ENCODE measurements around the gene GALM.
"Not testable (repeated sequence)": the region's sequence is repeated elsewhere in the genome, so short reads cannot be mapped to it uniquely, and the experiment has no call there.

GALM gene

GRCh38 chr2:38744399-38744780 lies 78.5 kb downstream of the GALM start:
- H3K27me3 Mint-ChIP-seq: no peaks in the 10 kb centered on the region
- peak overlapping the region; percentile 61 for H3K27ac Mint-ChIP-seq
- peaks cover 67% of the 10 kb centered on the region for H3K4me1 Mint-ChIP-seq (ENCODE audit: low read depth)
- H3K4me3 Mint-ChIP-seq: peak overlapping the region; percentile 58
- H3K9me3 Mint-ChIP-seq (ENCODE audit: low read depth): no peaks in the 10 kb centered on the region
- peaks cover 37% of the 10 kb centered on the region for H3K36me3 Mint-ChIP-seq

- Mint-ChIP-seq H3K27ac (peak overlapping the region; percentile 81), H3K27me3 (no peaks in the 10 kb centered on the region), H3K9me3 (ENCODE audit: low read depth) (no peaks in the 10 kb centered on the region), H3K36me3 (peaks cover 40% of the 10 kb centered on the region), H3K4me1 (ENCODE audit: low read depth) (peaks cover 67% of the 10 kb centered on the region), H3K4me3 (peak overlapping the region; percentile 100)
These were observed 79.4 kb downstream of the GALM start for GRCh38 chr2:38745267-38745666.

GRCh38 chr2:38747007-38747424 lies 81.1 kb downstream of the GALM start:
- Mint-ChIP-seq H3K27me3 (no peaks in the 10 kb centered on the region), H3K4me1 (ENCODE audit: low read depth) (peaks cover 67% of the 10 kb centered on the region), H3K27ac (peak overlapping the region; percentile 87), H3K9me3 (ENCODE audit: low read depth) (no peaks in the 10 kb centered on the region), H3K4me3 (peak overlapping the region; percentile 100), H3K36me3 (peaks cover 42% of the 10 kb centered on the region)

- Mint-ChIP-seq H3K9me3 (ENCODE audit: low read depth) (no peaks in the 10 kb centered on the region), H3K36me3 (peaks cover 42% of the 10 kb centered on the region), H3K27me3 (no peaks in the 10 kb centered on the region), H3K4me1 (ENCODE audit: low read depth) (peaks cover 69% of the 10 kb centered on the region), H3K4me3 (peak overlapping the region; percentile 100), H3K27ac (peak overlapping the region; percentile 87)
These were observed 81.9 kb downstream of the GALM start for GRCh38 chr2:38747819-38748218.

- Mint-ChIP-seq H3K27me3 (no peaks in the 10 kb centered on the region), H3K4me3 (peak overlapping the region; percentile 100), H3K36me3 (peaks cover 42% of the 10 kb centered on the region), H3K27ac (peak overlapping the region; percentile 87), H3K4me1 (ENCODE audit: low read depth) (peaks cover 67% of the 10 kb centered on the region), H3K9me3 (ENCODE audit: low read depth) (no peaks in the 10 kb centered on the region)
These were observed 82.5 kb downstream of the GALM start for GRCh38 chr2:38748391-38748790.

GRCh38 chr2:38748943-38749804 lies 83.3 kb downstream of the GALM start:
- peak overlapping the region; percentile 87 for H3K27ac Mint-ChIP-seq
- H3K4me3 Mint-ChIP-seq: peak overlapping the region; percentile 100
- no peaks in the 10 kb centered on the region for H3K9me3 Mint-ChIP-seq (ENCODE audit: low read depth)
- H3K36me3 Mint-ChIP-seq: peaks cover 38% of the 10 kb centered on the region
- no peaks in the 10 kb centered on the region for H3K27me3 Mint-ChIP-seq
- peaks cover 64% of the 10 kb centered on the region for H3K4me1 Mint-ChIP-seq (ENCODE audit: low read depth)

GRCh38 chr2:38750011-38750890 lies 84.3 kb downstream of the GALM start:
- H3K27ac Mint-ChIP-seq: peak overlapping the region; percentile 100
- H3K4me1 Mint-ChIP-seq (ENCODE audit: low read depth): peaks cover 54% of the 10 kb centered on the region
- H3K9me3 Mint-ChIP-seq (ENCODE audit: low read depth): no peaks in the 10 kb centered on the region
- H3K27me3 Mint-ChIP-seq: no peaks in the 10 kb centered on the region
- H3K36me3 Mint-ChIP-seq: peaks cover 32% of the 10 kb centered on the region
- peak overlapping the region; percentile 100 for H3K4me3 Mint-ChIP-seq

- Mint-ChIP-seq H3K36me3 (peaks cover 31% of the 10 kb centered on the region), H3K27ac (peak within 1 kb of the TSS; percentile 100), H3K27me3 (no peaks in the 10 kb centered on the region), H3K4me1 (ENCODE audit: low read depth) (peaks cover 46% of the 10 kb centered on the region), H3K4me3 (peak within 1 kb of the TSS; percentile 100), H3K9me3 (ENCODE audit: low read depth) (no peaks in the 10 kb centered on the region)
These were observed 85.1 kb downstream of the GALM start, which contains the start of gene SRSF7 for GRCh38 chr2:38750891-38751595. TSS of gene SRSF7 (minus strand) at chr2:38751361. CDS start at chr2:38751256, 105 bp downstream.

- no peaks in the 10 kb centered on the region for H3K27me3 Mint-ChIP-seq
- H3K27ac Mint-ChIP-seq: peak overlapping the region; percentile 100
- peak overlapping the region; percentile 100 for H3K4me3 Mint-ChIP-seq
- H3K36me3 Mint-ChIP-seq: peaks cover 24% of the 10 kb centered on the region
- H3K9me3 Mint-ChIP-seq (ENCODE audit: low read depth): no peaks in the 10 kb centered on the region
- peaks cover 38% of the 10 kb centered on the region for H3K4me1 Mint-ChIP-seq (ENCODE audit: low read depth)
These were observed 85.9 kb downstream of the GALM start for GRCh38 chr2:38751596-38752410.

GRCh38 chr2:38754049-38754448 lies 88.1 kb downstream of the GALM start:
- no peaks in the 10 kb centered on the region for H3K9me3 Mint-ChIP-seq (ENCODE audit: low read depth)
- no peaks in the 10 kb centered on the region for H3K27me3 Mint-ChIP-seq
- H3K4me3 Mint-ChIP-seq: peak overlapping the region; percentile 67
- peak overlapping the region; percentile 66 for H3K27ac Mint-ChIP-seq
- peaks cover 17% of the 10 kb centered on the region for H3K4me1 Mint-ChIP-seq (ENCODE audit: low read depth)
- peaks cover 10% of the 10 kb centered on the region for H3K36me3 Mint-ChIP-seq

GRCh38 chr2:38754506-38754905 lies 88.6 kb downstream of the GALM start:
- Mint-ChIP-seq H3K4me3 (peak overlapping the region; percentile 77), H3K36me3 (peaks cover 7% of the 10 kb centered on the region), H3K9me3 (ENCODE audit: low read depth) (no peaks in the 10 kb centered on the region), H3K27me3 (no peaks in the 10 kb centered on the region), H3K4me1 (ENCODE audit: low read depth) (peaks cover 14% of the 10 kb centered on the region), H3K27ac (no peak overlapping the region)

- H3K27me3 Mint-ChIP-seq, H3K4me3 Mint-ChIP-seq: not testable (repeated sequence)
These were observed 90.0 kb downstream of the GALM start for GRCh38 chr2:38755891-38756290.

GRCh38 chr2:38763228-38763627 lies 97.3 kb downstream of the GALM start:
- Mint-ChIP-seq H3K36me3 (no peaks in the 10 kb centered on the region), H3K27me3 (no peaks in the 10 kb centered on the region), H3K4me3 (no peak overlapping the region), H3K9me3 (ENCODE audit: low read depth) (no peaks in the 10 kb centered on the region), H3K4me1 (ENCODE audit: low read depth) (no peaks in the 10 kb centered on the region), H3K27ac (no peak overlapping the region)

More at GRCh38 chr2:38755891-38756290, 90.0 kb downstream of the GALM start:
- H3K27ac Mint-ChIP-seq; H3K36me3 Mint-ChIP-seq; H3K9me3 Mint-ChIP-seq (ENCODE audit: low read depth): not testable (repeated sequence)
- H3K4me1 Mint-ChIP-seq (ENCODE audit: low read depth): peaks cover 14% of the 10 kb centered on the region

- Mint-ChIP-seq H3K36me3 (no peaks in the 10 kb centered on the region), H3K27me3 (no peaks in the 10 kb centered on the region), H3K4me1 (ENCODE audit: low read depth) (no peaks in the 10 kb centered on the region), H3K9me3 (ENCODE audit: low read depth) (no peaks in the 10 kb centered on the region), H3K27ac (no peak overlapping the region), H3K4me3 (no peak overlapping the region)
These were observed 97.8 kb downstream of the GALM start for GRCh38 chr2:38763728-38764127.

All from activated naive CD8-positive, alpha-beta T cell (primary cell).